GM10248 (cell line): Measurements from ENCODE around the gene NINL.
"Not testable (repeated sequence)": the region's sequence is repeated elsewhere in the genome, so short reads cannot be mapped to it uniquely, and the experiment has no call there.

Experiments
- CTCF ChIA-PET: fragments of 300-600 bp; sonication (Branson Sonifier 250); formaldehyde crosslinking; extraction: SDS; loops from one replicate; lab custom pipeline; 2021; ENCODE audit warnings: antibody characterized with exemption; lab: Yijun Ruan, JAX
- POLR2A ChIA-PET: fragments of 350-650 bp; sonication (Branson Sonifier 250); formaldehyde crosslinking; extraction: SDS; loops from one replicate; lab custom pipeline; 2020; ENCODE audit warnings: antibody characterized with exemption; lab: Yijun Ruan, JAX
- DNase-seq: peaks from one replicate; pipeline ENCODE4 v3.0.0; 2012; ENCODE audit errors: extremely low spot score
- CTCF ChIP-seq: IDR thresholded peaks from 2 replicates; pipeline ENCODE4 v1.5.1; 2012; ENCODE audit warnings: mild to moderate bottlenecking, low read depth; ENCODE audit errors: extremely low read depth, missing control alignments, control extremely low read depth

Gene NINL

GRCh38 chr20:25606094-25606695 is 20.9 kb upstream of the NINL start:
- no peak for TF ChIP-seq CTCF
- ChIA-PET POLR2A (no interaction called here), CTCF (no interaction called here)
- no peak for DNase-seq

- ChIA-PET CTCF (interaction anchor here (1.3 kb wide), 1 partner anchor 9 kb away, joined by 3 read pairs; no protein-coding TSS in a partner anchor), POLR2A (no interaction called here)
- DNase-seq: no peak
- no peak for TF ChIP-seq CTCF
Measured at GRCh38 chr20:25605148-25605547, 19.8 kb upstream of the NINL start.

GRCh38 chr20:25604611-25605010 is 19.3 kb upstream of the NINL start:
- POLR2A ChIA-PET: no interaction called here
- no peak for DNase-seq
- no peak for TF ChIP-seq CTCF
- CTCF ChIA-PET: interaction anchor here (1.3 kb wide), 1 partner anchor 10 kb away, joined by 3 read pairs; no protein-coding TSS in a partner anchor

- DNase-seq, POLR2A ChIA-PET, CTCF ChIA-PET: not testable (repeated sequence)
Measured at GRCh38 chr20:25602914-25603309, 17.6 kb upstream of the NINL start.

- CTCF ChIA-PET, DNase-seq, POLR2A ChIA-PET: not testable (repeated sequence)
Measured at GRCh38 chr20:25602191-25602913, 17.0 kb upstream of the NINL start.

GRCh38 chr20:25601659-25602058 is 16.3 kb upstream of the NINL start:
- POLR2A ChIA-PET: no interaction called here
- CTCF ChIA-PET: no interaction called here
- no peak for DNase-seq
- TF ChIP-seq CTCF: no peak

- no peak for DNase-seq
- POLR2A ChIA-PET: no interaction called here
- TF ChIP-seq CTCF: no peak
- CTCF ChIA-PET: no interaction called here
Measured at GRCh38 chr20:25600632-25601031, 15.3 kb upstream of the NINL start.
